Ascending aorta (tissue), 2 donors: Measurements from ENCODE around the gene MFAP4. TPM values are rescaled to one million over a fixed set of nuclear protein-coding genes. Genes with fewer than 3 reads are reported as not detected.

ENCODE experiments used
- DNase-seq, 2 donors: peaks; one replicate each; pipeline ENCODE4 v3.0.0-alpha.2; 2019; ENCODE audit warnings: low spot score in 2 of 2
- H3K27ac ChIP-seq, 2 donors: fragments of 200-600 bp; sonication (generic); one replicate each; pipeline ENCODE4 v1.5.1; 2016 to 2017; ENCODE audit warnings: mild to moderate bottlenecking in 1 of 2
- H3K27me3 ChIP-seq: fragments of 200-600 bp; sonication (generic); one replicate; pipeline ENCODE4 v1.5.1; 2017
- H3K36me3 ChIP-seq, 2 donors: fragments of 200-600 bp; sonication (generic); one replicate each; pipeline ENCODE4 v1.5.1; 2016
- H3K4me1 ChIP-seq, 2 donors: fragments of 200-600 bp; sonication (generic); one replicate each; pipeline ENCODE4 v1.5.1; 2016 to 2017; ENCODE audit warnings: mild to moderate bottlenecking in 1 of 2
- H3K4me3 ChIP-seq, 2 donors: fragments of 200-600 bp; sonication (generic); one replicate each; pipeline ENCODE4 v1.5.1; 2016 to 2017; ENCODE audit warnings: mild to moderate bottlenecking in 1 of 2
- H3K9me3 ChIP-seq, 2 donors: fragments of 200-600 bp; sonication (generic); one replicate each; pipeline ENCODE4 v1.5.1; 2016
- intact Hi-C: fragments of 100-400 bp; cut with DNase I; formaldehyde crosslinking; loops from one replicate; pipeline ENCODE4 v1.15.1; 2023
- total RNA-seq: library from RNA; depleted of rRNA; stranded (reverse); fragments of >200 nt; gene quantifications from one replicate; pipeline ENCODE4 v1.1.0, GENCODE V29; 2016
- TF ChIP-seq, protein P1 (sequence below), 3 experiments: fragments of 200-600 bp in 2 of 3; fragments of 450-650 bp in 1 of 3; sonication (generic) in 2 of 3; IDR thresholded peaks; one replicate each; pipeline ENCODE4 v1.5.1; 2016 to 2019; ENCODE audit warnings: antibody characterized with exemption in 3 of 3, mild to moderate bottlenecking in 1 of 3, moderate library complexity in 1 of 3

The MFAP4 gene
- total RNA-seq, 1 donor from 2014 or later = 280 TPM

DNA sequence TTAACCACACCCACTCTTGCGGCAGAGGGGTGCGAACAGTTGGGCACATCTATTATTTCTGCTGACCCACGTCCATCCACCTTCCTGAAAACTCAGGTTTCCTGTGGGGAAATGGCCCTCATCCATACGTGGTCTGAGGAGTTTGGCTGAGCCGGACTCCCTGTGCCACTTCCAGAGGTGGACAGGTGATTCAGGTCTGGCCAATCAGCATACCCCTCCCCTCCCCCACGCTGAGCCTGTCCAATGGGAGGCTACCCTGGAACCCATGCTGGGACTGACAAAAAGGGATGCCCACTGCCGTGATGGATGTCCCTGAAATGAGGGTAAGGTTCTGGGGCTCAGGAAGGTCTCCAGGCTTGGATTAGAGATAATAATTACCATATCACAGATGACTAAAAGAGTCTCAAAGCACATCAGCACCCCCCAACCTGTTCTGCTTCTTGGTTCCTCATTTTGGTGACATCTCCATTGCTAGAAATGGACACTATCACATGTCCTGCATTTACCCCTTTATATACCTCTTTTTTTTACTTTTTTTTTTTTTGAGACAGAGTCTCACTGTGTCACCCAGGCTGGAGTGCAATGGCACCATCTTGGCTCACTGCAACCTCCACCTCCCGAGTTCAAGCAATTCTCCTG, 14.0 kb downstream of the MFAP4 start:
- no peak overlapping the region for H3K4me3 ChIP-seq
- no peaks in the 10 kb centered on the region for H3K27me3 ChIP-seq
- H3K27ac ChIP-seq = no peak overlapping the region
- no peak for DNase-seq
- TF ChIP-seq, protein P1, sequence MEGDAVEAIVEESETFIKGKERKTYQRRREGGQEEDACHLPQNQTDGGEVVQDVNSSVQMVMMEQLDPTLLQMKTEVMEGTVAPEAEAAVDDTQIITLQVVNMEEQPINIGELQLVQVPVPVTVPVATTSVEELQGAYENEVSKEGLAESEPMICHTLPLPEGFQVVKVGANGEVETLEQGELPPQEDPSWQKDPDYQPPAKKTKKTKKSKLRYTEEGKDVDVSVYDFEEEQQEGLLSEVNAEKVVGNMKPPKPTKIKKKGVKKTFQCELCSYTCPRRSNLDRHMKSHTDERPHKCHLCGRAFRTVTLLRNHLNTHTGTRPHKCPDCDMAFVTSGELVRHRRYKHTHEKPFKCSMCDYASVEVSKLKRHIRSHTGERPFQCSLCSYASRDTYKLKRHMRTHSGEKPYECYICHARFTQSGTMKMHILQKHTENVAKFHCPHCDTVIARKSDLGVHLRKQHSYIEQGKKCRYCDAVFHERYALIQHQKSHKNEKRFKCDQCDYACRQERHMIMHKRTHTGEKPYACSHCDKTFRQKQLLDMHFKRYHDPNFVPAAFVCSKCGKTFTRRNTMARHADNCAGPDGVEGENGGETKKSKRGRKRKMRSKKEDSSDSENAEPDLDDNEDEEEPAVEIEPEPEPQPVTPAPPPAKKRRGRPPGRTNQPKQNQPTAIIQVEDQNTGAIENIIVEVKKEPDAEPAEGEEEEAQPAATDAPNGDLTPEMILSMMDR (IDR thresholded peaks at IDR 0.05) = no peak
- H3K9me3 ChIP-seq = no peaks in the 10 kb centered on the region
- intact Hi-C loops = no loop called here
- H3K4me1 ChIP-seq = peaks cover 0 to 5% of the 10 kb centered on the region in 2 donors
- H3K36me3 ChIP-seq = no peaks in the 10 kb centered on the region

DNA sequence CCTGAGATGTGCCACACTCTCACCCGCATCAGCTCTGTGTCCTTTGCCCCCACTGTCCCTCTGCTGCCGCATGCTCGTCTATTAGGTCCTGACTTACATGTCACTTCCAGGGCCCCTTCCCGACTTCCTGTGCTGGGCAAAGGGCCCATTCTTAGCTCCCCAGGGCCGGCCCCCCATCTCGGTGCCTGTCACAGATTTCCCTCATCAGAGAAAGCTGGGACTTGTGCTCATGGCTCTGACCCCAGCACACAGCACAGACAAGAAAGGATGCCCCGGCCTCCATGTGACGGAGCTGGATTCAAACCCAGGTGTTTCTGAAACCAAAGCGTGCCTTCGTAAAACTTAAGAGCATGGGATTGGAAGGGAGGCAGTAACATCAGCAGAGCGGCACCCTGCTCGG, 14.6 kb downstream of the MFAP4 start:
- no peaks in the 10 kb centered on the region for H3K9me3 ChIP-seq
- TF ChIP-seq, protein P1 (IDR thresholded peaks at IDR 0.05) = no peak
- intact Hi-C loops = no loop called here
- peaks cover 0 to 5% of the 10 kb centered on the region in 2 donors for H3K4me1 ChIP-seq
- no peak for DNase-seq
- no peak overlapping the region for H3K4me3 ChIP-seq
- no peaks in the 10 kb centered on the region for H3K27me3 ChIP-seq
- H3K36me3 ChIP-seq = no peaks in the 10 kb centered on the region
- no peak overlapping the region for H3K27ac ChIP-seq

DNA sequence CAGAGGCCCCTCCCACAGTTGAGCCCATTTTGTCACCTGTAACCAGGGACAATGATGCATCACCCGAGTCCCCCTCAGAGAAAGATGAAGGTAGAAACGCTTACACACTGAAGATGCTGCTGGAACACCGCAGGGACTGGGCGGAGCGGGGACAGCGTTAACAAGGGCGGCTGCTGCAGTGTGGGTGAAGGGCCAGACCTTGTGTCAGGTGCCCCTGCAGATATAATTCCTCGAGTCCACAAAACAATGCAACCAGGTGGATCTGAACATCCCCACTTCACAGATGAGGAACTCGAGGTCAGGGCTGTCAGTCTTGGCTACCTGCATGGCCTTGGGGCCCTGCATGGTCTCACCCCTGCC, 15.0 kb downstream of the MFAP4 start:
- no peak overlapping the region for H3K27ac ChIP-seq
- no peaks in the 10 kb centered on the region for H3K9me3 ChIP-seq
- intact Hi-C loops = no loop called here
- peak in 1 of 2 donors; percentile 28 for DNase-seq
- TF ChIP-seq, protein P1 (IDR thresholded peaks at IDR 0.05) = no peak
- H3K4me3 ChIP-seq = no peak overlapping the region
- H3K27me3 ChIP-seq = no peaks in the 10 kb centered on the region
- H3K36me3 ChIP-seq = no peaks in the 10 kb centered on the region
- H3K4me1 ChIP-seq = peaks cover 0 to 3% of the 10 kb centered on the region in 2 donors

DNA sequence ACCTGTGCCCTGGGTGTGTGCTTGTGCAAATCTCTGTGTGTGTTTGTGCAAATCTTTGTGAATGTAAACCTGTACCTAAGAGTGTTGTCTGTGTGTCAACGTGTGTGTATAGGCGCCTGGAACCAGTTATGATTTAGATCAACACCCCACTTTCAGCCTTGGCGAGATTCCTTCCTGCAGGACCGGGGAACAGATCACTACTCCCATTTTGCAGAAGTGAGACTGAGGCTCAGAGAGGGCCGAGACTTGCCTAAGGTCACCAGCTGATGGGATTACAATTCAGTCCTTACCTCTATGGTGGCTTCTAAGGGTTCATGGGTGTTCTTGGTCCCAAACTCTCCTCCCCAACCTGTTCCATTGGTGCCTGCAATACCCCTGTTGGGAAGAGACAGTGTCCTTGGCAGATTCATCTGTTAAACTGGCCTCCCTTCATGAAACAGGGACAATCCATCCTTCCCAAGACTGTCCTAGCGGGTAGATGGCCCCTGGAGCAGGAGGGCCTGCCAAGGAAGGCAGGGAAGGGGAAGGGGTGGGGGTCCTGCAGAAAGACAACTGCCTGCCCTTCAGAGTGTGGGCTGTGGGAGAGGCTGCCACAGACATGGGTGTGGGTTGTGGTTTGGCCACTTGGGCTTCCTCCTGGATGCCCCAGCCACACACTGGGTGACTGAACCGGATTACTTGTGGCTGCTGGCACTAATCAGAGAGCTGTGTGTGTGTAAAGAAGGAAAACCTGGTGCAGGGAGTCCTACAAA, 15.6 kb downstream of the MFAP4 start:
- no peaks in the 10 kb centered on the region for H3K9me3 ChIP-seq
- H3K27ac ChIP-seq = no peak overlapping the region
- no peak overlapping the region for H3K4me3 ChIP-seq
- TF ChIP-seq, protein P1 (IDR thresholded peaks at IDR 0.05) = no peak
- no peaks in the 10 kb centered on the region for H3K27me3 ChIP-seq
- H3K36me3 ChIP-seq = no peaks in the 10 kb centered on the region
- no peaks in the 10 kb centered on the region for H3K4me1 ChIP-seq
- intact Hi-C loops = no loop called here
- no peak for DNase-seq

DNA sequence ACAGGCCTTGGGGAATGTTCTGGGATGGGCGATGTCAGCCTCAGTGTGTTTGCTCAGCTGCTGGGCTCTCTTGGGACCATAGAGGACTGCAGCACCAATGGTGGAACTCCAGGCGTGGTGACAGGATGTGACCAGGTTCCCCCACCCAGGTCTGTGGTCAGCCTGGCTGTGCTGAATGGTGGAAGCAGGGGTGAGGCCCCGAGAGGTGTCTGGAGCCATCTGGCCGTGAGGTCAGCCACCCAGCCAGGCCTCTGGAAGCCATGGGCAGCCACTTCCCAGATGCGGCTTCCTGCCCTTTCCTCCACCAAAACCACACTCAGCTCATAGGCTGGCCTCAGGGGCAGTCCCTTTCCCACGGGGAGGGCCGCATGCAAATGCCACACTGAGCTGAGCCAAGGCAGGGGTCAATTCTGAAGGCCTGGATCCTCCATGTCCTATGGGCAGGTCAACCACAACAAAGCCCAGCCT, 16.5 kb downstream of the MFAP4 start:
- no peak for DNase-seq
- Histone ChIP-seq H3K36me3 (no peaks in the 10 kb centered on the region), H3K4me3 (no peak overlapping the region), H3K27me3 (no peaks in the 10 kb centered on the region), H3K4me1 (no peaks in the 10 kb centered on the region), H3K27ac (no peak overlapping the region), H3K9me3 (no peaks in the 10 kb centered on the region)
- intact Hi-C loops = no loop called here
- TF ChIP-seq, protein P1 (IDR thresholded peaks at IDR 0.05) = no peak
